Activated naive CD8-positive, alpha-beta T cell treated with anti-CD3 and anti-CD28 coated beads for 36 hours (primary cell): ENCODE measurements around the gene PIGR. TPM values are rescaled to one million over a fixed set of nuclear protein-coding genes. Genes with fewer than 3 reads are reported as not detected.
"Not testable (repeated sequence)": the region's sequence is repeated elsewhere in the genome, so short reads cannot be mapped to it uniquely, and the experiment has no call there.

Experiments
- DNase-seq: peaks from one replicate; pipeline ENCODE4 v3.0.0; 2021
- H3K27ac Mint-ChIP-seq: one replicate; pipeline ENCODE4 v1.8.0; 2022; ENCODE audit warnings: mild to moderate bottlenecking, moderate library complexity, mixed read lengths
- H3K27me3 Mint-ChIP-seq: one replicate; pipeline ENCODE4 v1.8.0; 2022; ENCODE audit warnings: mild to moderate bottlenecking, mixed read lengths
- H3K36me3 Mint-ChIP-seq: one replicate; pipeline ENCODE4 v1.8.0; 2021; ENCODE audit warnings: mild to moderate bottlenecking, mixed read lengths
- H3K4me1 Mint-ChIP-seq: one replicate; pipeline ENCODE4 v1.8.0; 2021; ENCODE audit warnings: mixed read lengths
- H3K4me3 Mint-ChIP-seq: one replicate; pipeline ENCODE4 v1.8.0; 2022; ENCODE audit warnings: mild to moderate bottlenecking, moderate library complexity, mixed read lengths
- H3K9me3 Mint-ChIP-seq: one replicate; pipeline ENCODE4 v1.8.0; 2022; ENCODE audit warnings: mixed read lengths
- total RNA-seq, 2 experiments: library from RNA; stranded (reverse); gene quantifications; one replicate each; pipeline ENCODE4 v1.2.3, GENCODE V29; 2021

PIGR gene
- total RNA-seq, 2 experiments from 2014 or later: 0.08 to 0.10 TPM

GRCh38 chr1:206930210-206930798 lies 16.0 kb downstream of the PIGR start:
- Mint-ChIP-seq H3K36me3 (no peaks in the 10 kb centered on the region), H3K4me1 (peaks cover 42% of the 10 kb centered on the region), H3K27me3 (no peaks in the 10 kb centered on the region), H3K4me3 (peak overlapping the region; percentile 64), H3K27ac (peak overlapping the region; percentile 93), H3K9me3 (no peaks in the 10 kb centered on the region)
- peak; percentile 67 for DNase-seq

- Mint-ChIP-seq H3K4me1 (peaks cover 42% of the 10 kb centered on the region), H3K27ac (peak overlapping the region; percentile 93), H3K9me3 (no peaks in the 10 kb centered on the region), H3K36me3 (no peaks in the 10 kb centered on the region), H3K4me3 (peak overlapping the region; percentile 60), H3K27me3 (no peaks in the 10 kb centered on the region)
- no peak for DNase-seq
Measured at GRCh38 chr1:206929524-206929923, 16.7 kb downstream of the PIGR start.

GRCh38 chr1:206926286-206926685 lies 20.0 kb downstream of the PIGR start:
- Mint-ChIP-seq H3K9me3 (no peaks in the 10 kb centered on the region), H3K4me3 (no peak overlapping the region), H3K36me3 (no peaks in the 10 kb centered on the region), H3K27ac (no peak overlapping the region), H3K4me1 (peaks cover 39% of the 10 kb centered on the region), H3K27me3 (no peaks in the 10 kb centered on the region)
- no peak for DNase-seq

GRCh38 chr1:206925106-206925736 lies 21.0 kb downstream of the PIGR start:
- Mint-ChIP-seq H3K36me3 (peaks cover 8% of the 10 kb centered on the region), H3K27me3 (no peaks in the 10 kb centered on the region), H3K9me3 (no peaks in the 10 kb centered on the region), H3K27ac (no peak overlapping the region), H3K4me1 (peaks cover 35% of the 10 kb centered on the region), H3K4me3 (no peak overlapping the region)
- DNase-seq: peak; percentile 79

GRCh38 chr1:206924592-206925105 lies 21.6 kb downstream of the PIGR start:
- Mint-ChIP-seq H3K36me3 (peaks cover 10% of the 10 kb centered on the region), H3K4me3 (no peak overlapping the region), H3K27ac (no peak overlapping the region), H3K4me1 (peaks cover 33% of the 10 kb centered on the region), H3K27me3 (no peaks in the 10 kb centered on the region), H3K9me3 (no peaks in the 10 kb centered on the region)
- DNase-seq: peak; percentile 48

- H3K36me3 Mint-ChIP-seq: peaks cover 10% of the 10 kb centered on the region
- DNase-seq, H3K27ac Mint-ChIP-seq, H3K27me3 Mint-ChIP-seq, H3K4me3 Mint-ChIP-seq, H3K9me3 Mint-ChIP-seq: not testable (repeated sequence)
- peaks cover 30% of the 10 kb centered on the region for H3K4me1 Mint-ChIP-seq
Measured at GRCh38 chr1:206923961-206924557, 22.2 kb downstream of the PIGR start.

GRCh38 chr1:206923009-206923960 lies 23.0 kb downstream of the PIGR start:
- H3K27me3 Mint-ChIP-seq: no peaks in the 10 kb centered on the region
- no peaks in the 10 kb centered on the region for H3K9me3 Mint-ChIP-seq
- peaks cover 32% of the 10 kb centered on the region for H3K4me1 Mint-ChIP-seq
- peaks cover 11% of the 10 kb centered on the region for H3K36me3 Mint-ChIP-seq
- H3K4me3 Mint-ChIP-seq: no peak overlapping the region
- no peak overlapping the region for H3K27ac Mint-ChIP-seq
- DNase-seq: peak; percentile 75

- no peaks in the 10 kb centered on the region for H3K27me3 Mint-ChIP-seq
- H3K36me3 Mint-ChIP-seq: peaks cover 17% of the 10 kb centered on the region
- peaks cover 35% of the 10 kb centered on the region for H3K4me1 Mint-ChIP-seq
- H3K9me3 Mint-ChIP-seq: no peaks in the 10 kb centered on the region
- no peak for DNase-seq
- no peak overlapping the region for H3K27ac Mint-ChIP-seq
- no peak overlapping the region for H3K4me3 Mint-ChIP-seq
Measured at GRCh38 chr1:206922524-206922923, 23.7 kb downstream of the PIGR start.

GRCh38 chr1:206921772-206922265 lies 24.4 kb downstream of the PIGR start, which contains the start of gene FCMR:
TSS of gene FCMR (minus strand) at chr1:206921941. CDS start at chr1:206921854, 87 bp downstream.
- no peaks in the 10 kb centered on the region for H3K9me3 Mint-ChIP-seq
- no peak for DNase-seq
- peaks cover 38% of the 10 kb centered on the region for H3K4me1 Mint-ChIP-seq
- no peaks in the 10 kb centered on the region for H3K27me3 Mint-ChIP-seq
- no peak within 1 kb of the TSS for H3K4me3 Mint-ChIP-seq
- peaks cover 21% of the 10 kb centered on the region for H3K36me3 Mint-ChIP-seq
- H3K27ac Mint-ChIP-seq: no peak within 1 kb of the TSS

GRCh38 chr1:206918076-206918475 lies 28.2 kb downstream of the PIGR start:
- H3K9me3 Mint-ChIP-seq: no peaks in the 10 kb centered on the region
- peak overlapping the region; percentile 69 for H3K4me3 Mint-ChIP-seq
- H3K27me3 Mint-ChIP-seq: no peaks in the 10 kb centered on the region
- H3K36me3 Mint-ChIP-seq: peaks cover 46% of the 10 kb centered on the region
- no peak for DNase-seq
- peaks cover 75% of the 10 kb centered on the region for H3K4me1 Mint-ChIP-seq
- peak overlapping the region; percentile 83 for H3K27ac Mint-ChIP-seq

GRCh38 chr1:206916000-206916709 lies 30.1 kb downstream of the PIGR start:
- H3K36me3 Mint-ChIP-seq: peaks cover 55% of the 10 kb centered on the region
- DNase-seq: no peak

GRCh38 chr1:206915030-206915735 lies 31.1 kb downstream of the PIGR start:
- no peaks in the 10 kb centered on the region for H3K27me3 Mint-ChIP-seq

More at GRCh38 chr1:206916000-206916709, 30.1 kb downstream of the PIGR start:
- peak overlapping the region; percentile 83 for H3K27ac Mint-ChIP-seq
- peaks cover 81% of the 10 kb centered on the region for H3K4me1 Mint-ChIP-seq
- H3K27me3 Mint-ChIP-seq: no peaks in the 10 kb centered on the region
- H3K9me3 Mint-ChIP-seq: no peaks in the 10 kb centered on the region
- H3K4me3 Mint-ChIP-seq: peak overlapping the region; percentile 65

GRCh38 chr1:206913766-206914537 lies 32.3 kb downstream of the PIGR start:
- Mint-ChIP-seq H3K36me3 (peaks cover 46% of the 10 kb centered on the region), H3K4me1 (peaks cover 77% of the 10 kb centered on the region), H3K27me3 (no peaks in the 10 kb centered on the region), H3K9me3 (no peaks in the 10 kb centered on the region), H3K4me3 (no peak overlapping the region), H3K27ac (peak overlapping the region; percentile 83)
- no peak for DNase-seq

More at GRCh38 chr1:206915030-206915735, 31.1 kb downstream of the PIGR start:
- Mint-ChIP-seq H3K36me3 (peaks cover 48% of the 10 kb centered on the region), H3K4me3 (peak overlapping the region; percentile 65), H3K9me3 (no peaks in the 10 kb centered on the region), H3K4me1 (peaks cover 79% of the 10 kb centered on the region), H3K27ac (peak overlapping the region; percentile 83)
- DNase-seq: no peak
